Psoas muscle (tissue), 8 donors: ENCODE results near the gene VSIG2. TPM values are rescaled to one million over a fixed set of nuclear protein-coding genes. Genes with fewer than 3 reads are reported as not detected.
"Not testable (repeated sequence)": the region's sequence is repeated elsewhere in the genome, so short reads cannot be mapped to it uniquely, and the experiment has no call there.

Source experiments
- ATAC-seq, 4 donors: fragments of 200-7000 bp; cut with Tn5 transposase; one replicate each; pipeline ENCODE4 v1.9.1; 2020; ENCODE audit warnings: moderate library complexity in 3 of 4, mild to moderate bottlenecking in 2 of 4
- DNase-seq, 2 donors: peaks; one replicate each; pipeline ENCODE4 v3.0.0-alpha.2; 2020
- H3K27ac ChIP-seq: fragments of 200-600 bp; one replicate; pipeline ENCODE4 v1.8.0; 2022
- H3K27me3 ChIP-seq, 3 donors: fragments of 200-600 bp in 1 of 3; one replicate each; pipeline versions ENCODE4 v1.6.1 to v1.8.0; 2013 to 2022; ENCODE audit warnings: low read length in 2 of 3, mild to moderate bottlenecking in 2 of 3, moderate library complexity in 1 of 3; ENCODE audit not compliant: insufficient read depth in 3 of 3
- H3K36me3 ChIP-seq, 2 donors: fragments of 200-600 bp in 1 of 2; one replicate each; pipeline versions ENCODE4 v1.6.1 to v1.8.0; 2013 to 2022; ENCODE audit warnings: low read depth in 1 of 2, mild to moderate bottlenecking in 1 of 2, moderate library complexity in 1 of 2; ENCODE audit not compliant: insufficient read depth in 1 of 2
- H3K4me1 ChIP-seq: fragments of 200-600 bp; one replicate; pipeline ENCODE4 v1.8.0; 2022
- H3K4me3 ChIP-seq: fragments of 200-600 bp; one replicate; pipeline ENCODE4 v1.8.0; 2022; ENCODE audit warnings: mild to moderate bottlenecking
- H3K9me3 ChIP-seq: fragments of 200-600 bp; one replicate; pipeline ENCODE4 v1.8.0; 2022
- CTCF ChIP-seq: fragments of 200-600 bp; IDR thresholded peaks from one replicate; pipeline ENCODE4 v1.8.0; 2022; ENCODE audit warnings: antibody characterized with exemption
- WGBS, 3 donors: extraction: QIAGEN DNeasy Blood & Tissue Kit; methylation state at CpG; one replicate each; pipeline versions ENCODE4 v1.1.6 to v1.1.7; 2013; 5-methylcytosine and 5-hydroxymethylcytosine counted together
- intact Hi-C, 2 donors: fragments of 100-400 bp; cut with DNase I; formaldehyde crosslinking; loops; one replicate each; pipeline versions ENCODE4 v1.11.0 to v1.14.2; 2022
- polyA plus RNA-seq, 3 donors: library from polyadenylated mRNA; stranded (reverse); fragments of 200-250 nt; gene quantifications; one replicate each; pipeline ENCODE4 v1.2.3, GENCODE V29; 2013
- total RNA-seq, 4 donors: library from RNA; stranded (reverse); fragmentation: NEBNext Ultra II Directional in 2 of 4; extraction: Animal tissue kit (Norgen Biotek cat#: 25700) in 2 of 4; gene quantifications; one replicate each; pipeline versions ENCODE4 v1.2.1 to v1.2.4, GENCODE V29; 2021 to 2023
- donor health status: healthy with polysubstance abuse.
- donor health status: DM: no; HTN: no; CAD: no; lungs with moderate emphysema.
- donor health status: Bipolar disorder and iron deficiency.
- donor health status: healthy.
- donor health status: DM: yes; HTN: yes; CAD: no.
- donor health status: DM: no; HTN: no; CAD: no.
- donor health status: DM: no; HTN: no; CAD: no.
- donor health status: DM: yes; HTN: yes; CAD: no.

Gene VSIG2
- total and polyA plus RNA-seq, 7 donors = 0.15 to 0.58 (median 0.36) TPM

- no peak for TF ChIP-seq CTCF
- no peaks in the 10 kb centered on the region for H3K9me3 ChIP-seq
- H3K27me3 ChIP-seq = no peaks in the 10 kb centered on the region
- ATAC-seq = no peak
- no peak overlapping the region for H3K4me3 ChIP-seq
- H3K36me3 ChIP-seq = peaks cover under 1 to 15% of the 10 kb centered on the region in 2 donors
- H3K4me1 ChIP-seq = no peaks in the 10 kb centered on the region
- intact Hi-C loops = no loop called here
- H3K27ac ChIP-seq = peak overlapping the region; percentile 7
- 91% methylated on average over 7 of the region's 7 CpGs for WGBS, 3 donors
- DNase-seq = no peak
Measured at GRCh38 chr11:124776865-124777645, 25.0 kb upstream of the VSIG2 start.

- H3K4me3 ChIP-seq, intact Hi-C loops, H3K4me1 ChIP-seq, H3K9me3 ChIP-seq, H3K27me3 ChIP-seq, H3K27ac ChIP-seq, ATAC-seq, DNase-seq: not testable (repeated sequence)
- WGBS, 3 donors = 97 to 98% (median 97%) methylated on average over 6 of the region's 6 CpGs
- peaks cover 11 to 65% of the 10 kb centered on the region in 2 donors for H3K36me3 ChIP-seq
Measured at GRCh38 chr11:124770959-124771358, 18.9 kb upstream of the VSIG2 start.

GRCh38 chr11:124769806-124770774 lies 18.0 kb upstream of the VSIG2 start:
- no peak for ATAC-seq
- no peaks in the 10 kb centered on the region for H3K4me1 ChIP-seq
- no peak for TF ChIP-seq CTCF
- H3K9me3 ChIP-seq = no peaks in the 10 kb centered on the region
- no peak for DNase-seq
- intact Hi-C loops = no loop called here
- no peaks in the 10 kb centered on the region for H3K27me3 ChIP-seq
- WGBS, 3 donors = 97 to 98% (median 97%) methylated on average over 8 of the region's 8 CpGs
- H3K36me3 ChIP-seq = peaks cover 11 to 74% of the 10 kb centered on the region in 2 donors
- H3K4me3 ChIP-seq = no peak overlapping the region
- no peak overlapping the region for H3K27ac ChIP-seq

- TF ChIP-seq CTCF = no peak
- WGBS, 3 donors = 87 to 93% (median 90%) methylated on average over 8 of the region's 8 CpGs
- intact Hi-C loops = no loop called here
Measured at GRCh38 chr11:124768914-124769313, 16.9 kb upstream of the VSIG2 start.

GRCh38 chr11:124766156-124766555 lies 14.1 kb upstream of the VSIG2 start:
- Histone ChIP-seq H3K4me3 (no peak overlapping the region), H3K27me3 (peaks cover 0 to 18% (median 13%) of the 10 kb centered on the region in 3 donors), H3K4me1 (peaks cover 15% of the 10 kb centered on the region), H3K27ac (no peak overlapping the region), H3K36me3 (peaks cover 8 to 58% of the 10 kb centered on the region in 2 donors), H3K9me3 (no peaks in the 10 kb centered on the region)
- DNase-seq = no peak
- ATAC-seq = no peak
- intact Hi-C loops = no loop called here
- WGBS, 3 donors = 94 to 98% (median 96%) methylated on average over 2 of the region's 2 CpGs
- TF ChIP-seq CTCF = no peak

More at GRCh38 chr11:124768914-124769313, 16.9 kb upstream of the VSIG2 start:
- no peak overlapping the region for H3K27ac ChIP-seq
- H3K4me1 ChIP-seq = no peaks in the 10 kb centered on the region
- ATAC-seq (no peak), DNase-seq (no peak)
- no peaks in the 10 kb centered on the region for H3K9me3 ChIP-seq
- peaks cover 11 to 76% of the 10 kb centered on the region in 2 donors for H3K36me3 ChIP-seq
- H3K27me3 ChIP-seq = no peaks in the 10 kb centered on the region
- H3K4me3 ChIP-seq = no peak overlapping the region
